ENCODE data around the gene TROAP. TPM values are rescaled to one million over a fixed set of nuclear protein-coding genes. Genes with fewer than 3 reads are reported as not detected.
"Not testable (repeated sequence)": the region's sequence is repeated elsewhere in the genome, so short reads cannot be mapped to it uniquely, and the experiment has no call there.

TROAP gene
- total RNA-seq, 1 donor from 2014 or later = 77.6 TPM

GRCh38 chr12:49294804-49295081 is 28.3 kb upstream of the TROAP start:
- intact Hi-C loops (cut with micrococcal nuclease) = no loop called here

GRCh38 chr12:49295082-49295936 is 27.7 kb upstream of the TROAP start, which contains the start of gene PRPH:
Gene PRPH (plus strand): TSS chr12:49295147. CDS start chr12:49295201, 54 bp downstream.
- intact Hi-C loops (cut with micrococcal nuclease) = no loop called here

GRCh38 chr12:49296034-49296835 is 26.8 kb upstream of the TROAP start:
- intact Hi-C loops (cut with micrococcal nuclease) = loop anchor here (2.0 kb wide), 1 partner anchor 31 kb away; the partner anchor contains the start of gene TUBA1C

GRCh38 chr12:49296836-49297694 is 26.0 kb upstream of the TROAP start:
- intact Hi-C loops (cut with micrococcal nuclease) = loop anchor here (2.0 kb wide), 1 partner anchor 32 kb away; the partner anchor contains the start of gene TUBA1C

GRCh38 chr12:49297695-49298060 is 25.4 kb upstream of the TROAP start:
- intact Hi-C loops (cut with micrococcal nuclease) = loop anchor here (2.0 kb wide), 1 partner anchor 33 kb away; the partner anchor contains the start of gene TUBA1C

- intact Hi-C loops (cut with micrococcal nuclease) = no loop called here
Observed at GRCh38 chr12:49298160-49298559, 24.9 kb upstream of the TROAP start.

- intact Hi-C loops (cut with micrococcal nuclease) = no loop called here
Observed at GRCh38 chr12:49301760-49302159, 21.3 kb upstream of the TROAP start.

- intact Hi-C loops (cut with micrococcal nuclease) = no loop called here
Observed at GRCh38 chr12:49304161-49304560, 18.9 kb upstream of the TROAP start.

- intact Hi-C loops (cut with micrococcal nuclease) = no loop called here
Observed at GRCh38 chr12:49305762-49306510, 17.1 kb upstream of the TROAP start.

GRCh38 chr12:49309386-49309785 is 13.7 kb upstream of the TROAP start:
- intact Hi-C loops (cut with micrococcal nuclease) = no loop called here

GRCh38 chr12:49310451-49311000 is 12.5 kb upstream of the TROAP start:
- intact Hi-C loops (cut with micrococcal nuclease) = not testable (repeated sequence)

- intact Hi-C loops (cut with micrococcal nuclease) = no loop called here
Observed at GRCh38 chr12:49314811-49315210, 8.2 kb upstream of the TROAP start.

- intact Hi-C loops (cut with micrococcal nuclease) = not testable (repeated sequence)
Observed at GRCh38 chr12:49317118-49317517, 5.9 kb upstream of the TROAP start.

- intact Hi-C loops (cut with micrococcal nuclease) = not testable (repeated sequence)
Observed at GRCh38 chr12:49320411-49321103, 2.5 kb upstream of the TROAP start.

- intact Hi-C loops (cut with micrococcal nuclease) = loop anchor here (2.0 kb wide), 2 partner anchors 14 to 58 kb away; partner anchors contain the start of genes C1QL4 and TUBA1C
Observed at GRCh38 chr12:49322367-49322707, 718 bp upstream of the TROAP start.

- intact Hi-C loops (cut with micrococcal nuclease) = loop anchor here (1.0 to 2.0 kb wide), 3 partner anchors 13 to 263 kb away; partner anchors contain the start of genes C1QL4, KMT2D and TUBA1C
Observed at GRCh38 chr12:49323524-49324097, 556 bp downstream of the TROAP start.

- intact Hi-C loops (cut with micrococcal nuclease) = no loop called here
Observed at GRCh38 chr12:49325606-49326005, 2.6 kb downstream of the TROAP start.

- intact Hi-C loops (cut with micrococcal nuclease) = no loop called here
Observed at GRCh38 chr12:49327368-49327767, 4.3 kb downstream of the TROAP start.

- intact Hi-C loops (cut with micrococcal nuclease) = no loop called here
Observed at GRCh38 chr12:49327887-49328286, 4.8 kb downstream of the TROAP start.

Measured in T-helper 2 cell treated with Interferon-gamma antibody and Interleukin-4, amounts not matched to agents 100 ng/mL and 5 ng/mL, for 36 hours (primary cell).